Ecto neural progenitor cell (in vitro differentiated cells): ENCODE results near the gene DDX11.
"Not testable (repeated sequence)": the region's sequence is repeated elsewhere in the genome, so short reads cannot be mapped to it uniquely, and the experiment has no call there.

Experiments
- DNase-seq: peaks from one replicate; pipeline ENCODE4 v3.0.0-alpha.2; 2018; ENCODE audit warnings: low spot score

Gene DDX11

DNA sequence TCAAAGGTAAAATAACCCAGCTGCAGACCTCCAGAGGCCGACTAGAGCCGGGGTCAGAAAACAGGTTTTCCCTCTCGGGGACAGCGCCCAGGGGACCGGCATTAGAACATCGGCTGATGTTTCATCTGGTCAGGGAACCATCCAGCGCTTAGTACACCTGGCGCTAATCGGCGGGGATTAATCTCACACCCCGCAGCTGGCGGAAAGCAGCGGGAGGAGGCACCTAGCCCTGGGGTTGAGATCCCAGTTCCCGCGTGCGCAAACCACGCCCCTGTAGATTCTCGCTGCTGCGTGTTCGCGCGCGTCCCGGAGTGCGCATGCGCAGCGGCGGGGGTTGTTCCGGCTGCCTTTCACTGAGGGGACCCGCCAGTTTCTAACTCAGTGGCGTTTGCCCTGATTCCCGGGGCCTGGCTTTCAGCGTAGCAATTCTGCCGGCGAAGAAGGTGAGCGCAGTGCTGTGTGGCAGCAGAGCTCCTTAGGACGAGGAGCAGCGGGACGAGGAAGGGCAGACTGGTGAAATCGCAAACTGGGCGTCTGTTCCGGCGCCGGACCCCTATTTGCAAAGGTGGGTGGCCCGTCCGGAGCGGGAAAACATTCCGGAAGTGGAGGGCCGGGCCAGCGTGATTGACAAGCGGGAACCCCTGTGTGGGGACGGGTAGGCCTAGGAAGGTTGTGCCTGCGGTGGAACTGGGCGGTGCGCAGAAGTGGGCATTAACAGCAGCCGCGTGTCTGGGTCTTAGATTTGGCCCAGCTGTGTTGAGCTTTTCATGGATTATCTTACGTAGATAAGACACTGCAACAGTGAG is at the start of gene DDX11:
Gene DDX11, plus strand, starts transcription at position 334 of the 806 bp plus-strand sequence. CDS start 4,534 bp downstream, outside the sequence.
- peak; percentile 98 for DNase-seq

DNA sequence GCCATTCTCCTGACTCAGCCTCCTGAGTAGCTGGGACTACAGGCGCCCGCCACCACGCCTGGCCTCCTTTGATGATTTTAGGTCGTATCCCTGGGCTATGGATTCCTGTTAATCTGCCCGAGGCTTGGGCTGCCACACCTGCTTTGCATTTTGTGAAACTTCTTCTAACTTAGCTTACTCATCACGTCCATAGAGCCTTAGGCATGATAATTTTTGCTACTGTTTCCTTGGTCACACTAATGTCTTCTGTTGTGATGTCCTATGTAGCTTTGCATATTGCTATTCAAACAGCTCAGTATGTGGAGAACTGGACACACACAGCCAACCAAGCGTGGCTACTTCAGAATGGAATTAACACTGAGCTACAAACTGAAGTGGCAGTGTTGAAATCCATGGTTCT is 47.5 kb upstream of the DDX11 start:
- DNase-seq: peak; percentile 26

GRCh38 chr12:31027006-31027405 is 46.7 kb upstream of the DDX11 start:
- peak; percentile 30 for DNase-seq

GRCh38 chr12:31029468-31029867 is 44.2 kb upstream of the DDX11 start:
- DNase-seq: no peak

DNA sequence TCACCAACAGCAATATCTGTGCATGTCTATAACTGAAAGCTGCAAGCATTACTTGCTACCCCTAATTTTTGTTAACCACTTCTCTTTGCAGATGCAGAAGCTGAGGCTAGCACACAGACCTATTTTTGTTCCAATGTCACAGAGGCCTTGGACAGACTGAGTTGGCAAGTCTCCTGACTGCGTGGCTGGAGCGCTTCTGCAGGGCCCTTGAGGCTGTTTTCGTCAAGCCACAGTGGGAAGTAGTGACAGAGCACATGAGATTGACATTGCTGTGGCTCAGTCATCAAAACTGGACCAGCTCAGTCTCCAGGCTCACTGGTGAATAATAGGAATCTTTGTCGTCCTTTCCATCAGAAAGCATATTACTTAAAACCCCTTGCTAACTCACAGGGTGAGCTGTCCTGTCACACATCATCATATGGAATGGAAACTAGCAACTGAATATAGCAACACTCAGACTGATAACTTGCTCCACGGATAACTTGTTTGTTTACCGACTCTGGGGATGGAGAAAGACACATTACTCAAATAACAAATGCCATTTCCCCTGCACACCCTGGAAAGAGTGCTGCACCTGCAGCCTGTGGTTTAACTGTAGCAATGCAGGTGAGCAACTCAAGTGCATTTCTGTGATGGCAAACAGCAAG is 43.6 kb upstream of the DDX11 start:
- no peak for DNase-seq

DNA sequence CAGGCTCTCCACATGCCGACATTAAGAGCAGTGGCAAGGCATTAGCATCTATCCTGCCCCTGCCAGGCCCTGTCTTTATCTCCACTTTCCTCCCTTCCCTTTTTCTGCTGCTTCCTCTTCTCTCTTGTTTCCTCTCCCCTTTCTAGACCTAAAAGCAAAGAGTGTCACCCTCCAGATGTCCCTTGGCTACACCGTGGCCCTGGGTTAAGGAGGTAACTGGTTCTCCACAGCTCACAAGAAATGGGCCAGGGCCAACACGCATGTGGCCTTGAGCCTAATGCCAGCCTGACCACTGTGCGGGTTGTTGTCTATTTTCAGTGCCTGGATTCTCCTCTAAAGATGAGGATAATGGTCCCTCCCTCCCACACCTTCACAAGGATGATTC is 41.7 kb upstream of the DDX11 start:
- no peak for DNase-seq

- no peak for DNase-seq
Observed at GRCh38 chr12:31033146-31033545, 40.5 kb upstream of the DDX11 start.

DNA sequence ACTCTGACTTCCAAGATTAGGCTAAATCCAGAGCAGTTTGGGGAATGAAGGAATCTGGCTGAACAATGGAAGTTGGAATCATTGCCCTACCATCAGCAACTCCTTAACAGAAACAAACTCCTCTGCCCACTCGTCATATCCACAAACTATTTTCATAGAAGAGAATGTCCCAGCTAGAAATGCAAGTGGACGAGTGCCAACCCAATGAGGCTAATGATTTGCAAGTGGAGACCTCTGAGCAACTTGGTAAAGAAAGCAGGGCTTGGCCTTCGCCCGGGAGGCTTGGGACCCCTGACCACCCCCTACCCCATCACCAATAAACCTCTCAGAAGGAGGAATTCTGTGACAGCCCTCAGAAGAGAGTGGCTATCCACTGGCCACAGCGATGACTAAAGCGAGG is 40.0 kb upstream of the DDX11 start:
- DNase-seq: no peak

GRCh38 chr12:31034372-31034771 is 39.3 kb upstream of the DDX11 start:
- DNase-seq: no peak

GRCh38 chr12:31035226-31035625 is 38.4 kb upstream of the DDX11 start:
- no peak for DNase-seq

- no peak for DNase-seq
Observed at GRCh38 chr12:31035967-31036665, 37.5 kb upstream of the DDX11 start.

- DNase-seq: no peak
Observed at GRCh38 chr12:31037028-31037427, 36.6 kb upstream of the DDX11 start.

DNA sequence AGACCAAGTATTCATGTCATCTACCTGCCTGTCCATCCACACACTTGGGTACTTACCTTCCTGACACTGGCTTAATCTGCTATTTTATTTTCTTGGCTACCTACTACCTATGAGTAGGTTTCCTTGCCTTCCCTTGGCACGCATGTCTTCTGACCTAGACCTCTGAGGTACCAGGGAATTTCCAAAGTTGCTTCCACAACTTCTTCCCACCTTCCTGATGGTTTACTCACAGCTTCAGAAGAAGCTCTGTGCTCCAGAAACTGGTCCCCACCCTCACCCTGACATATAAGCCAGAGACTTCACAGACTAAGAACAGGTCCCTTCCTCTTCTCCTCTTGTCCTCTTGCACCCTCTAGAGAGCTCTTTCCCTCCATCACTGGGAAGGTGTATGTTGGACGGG is 35.7 kb upstream of the DDX11 start:
- DNase-seq: no peak

- no peak for DNase-seq
Observed at GRCh38 chr12:31041033-31041564, 32.6 kb upstream of the DDX11 start.

- not testable (repeated sequence) for DNase-seq
Observed at GRCh38 chr12:31050143-31050542, 23.5 kb upstream of the DDX11 start.

GRCh38 chr12:31050548-31050947 is 23.1 kb upstream of the DDX11 start:
- DNase-seq: not testable (repeated sequence)

- DNase-seq: not testable (repeated sequence)
Observed at GRCh38 chr12:31051692-31052091, 22.0 kb upstream of the DDX11 start.

- DNase-seq: not testable (repeated sequence)
Observed at GRCh38 chr12:31052121-31052520, 21.5 kb upstream of the DDX11 start.

DNA sequence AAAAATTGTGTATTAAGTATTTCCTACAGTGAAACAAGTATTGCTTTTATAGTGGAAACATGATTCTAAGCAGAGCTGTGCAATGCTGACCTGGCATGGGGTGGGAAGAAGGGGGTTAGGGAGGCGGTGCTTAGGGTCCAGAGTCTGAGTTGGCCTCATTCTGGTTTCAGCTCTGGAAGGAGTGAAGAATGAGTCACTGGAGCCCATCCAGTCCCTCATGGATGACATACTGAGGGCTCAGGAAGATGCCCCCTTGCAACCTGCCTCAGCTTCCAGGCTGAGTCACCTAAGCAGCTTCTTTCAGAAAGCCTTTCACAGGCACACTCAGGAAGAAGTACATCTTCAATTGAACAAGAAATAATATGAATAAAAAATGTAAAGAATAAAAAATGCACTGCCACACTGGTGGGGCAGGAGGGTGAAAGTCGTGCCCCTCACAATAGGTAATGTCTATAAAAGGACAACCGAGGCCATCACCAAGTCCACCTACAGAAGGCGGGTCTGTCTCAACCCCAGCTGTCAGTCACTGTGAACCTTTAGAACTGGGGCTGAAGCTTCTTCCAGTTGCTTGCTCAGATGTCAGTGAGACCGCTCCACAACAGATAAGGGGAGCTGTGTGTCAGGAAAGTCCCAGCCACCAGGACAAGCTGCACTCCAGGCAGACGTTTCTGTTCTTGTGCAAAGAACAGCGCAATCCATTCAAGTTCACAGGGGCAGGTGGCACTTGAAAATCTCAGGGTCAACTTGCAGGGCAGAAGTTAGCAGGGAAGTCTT is 20.8 kb upstream of the DDX11 start:
- DNase-seq: not testable (repeated sequence)

GRCh38 chr12:31053944-31054343 is 19.7 kb upstream of the DDX11 start:
- not testable (repeated sequence) for DNase-seq

GRCh38 chr12:31057671-31058070 is 16.0 kb upstream of the DDX11 start:
- no peak for DNase-seq

- not testable (repeated sequence) for DNase-seq
Observed at GRCh38 chr12:31066196-31066595, 7.5 kb upstream of the DDX11 start.
